ENCODE measurements around the gene SLC25A15. TPM values are rescaled to one million over a fixed set of nuclear protein-coding genes. Genes with fewer than 3 reads are reported as not detected.
A peak's percentile ranks its signal among the peaks of the same experiment; 100 is the strongest.

SLC25A15 gene
- total RNA-seq, 2 donors from 2014 or later, result 7.4 to 32.8 TPM

GRCh38 chr13:40800559-40800958, 11.1 kb downstream of the SLC25A15 start:
- Histone ChIP-seq H3K27me3 (replicated peaks; ENCODE audit: insufficient read depth) (no peaks in the 10 kb centered on the region), H3K27ac (no peak overlapping the region), H3K4me3 (no peak overlapping the region), H3K9me3 (no peaks in the 10 kb centered on the region), H3K36me3 (peaks cover 0 to 2% of the 10 kb centered on the region in 2 donors), H3K4me1 (replicated peaks) (no peaks in the 10 kb centered on the region)
- 74% methylated on average over 5 of the region's 5 CpGs for WGBS
- DNase-seq (ENCODE audit: low spot score), result no peak
- TF ChIP-seq CTCF (IDR thresholded peaks at IDR 0.05), result no peak
- no peak for TF ChIP-seq POLR2AphosphoS5 (IDR thresholded peaks at IDR 0.05)
- no peak for TF ChIP-seq POLR2A (IDR thresholded peaks at IDR 0.05)
- intact Hi-C loops (cut with DNase I), result no loop called here

DNA sequence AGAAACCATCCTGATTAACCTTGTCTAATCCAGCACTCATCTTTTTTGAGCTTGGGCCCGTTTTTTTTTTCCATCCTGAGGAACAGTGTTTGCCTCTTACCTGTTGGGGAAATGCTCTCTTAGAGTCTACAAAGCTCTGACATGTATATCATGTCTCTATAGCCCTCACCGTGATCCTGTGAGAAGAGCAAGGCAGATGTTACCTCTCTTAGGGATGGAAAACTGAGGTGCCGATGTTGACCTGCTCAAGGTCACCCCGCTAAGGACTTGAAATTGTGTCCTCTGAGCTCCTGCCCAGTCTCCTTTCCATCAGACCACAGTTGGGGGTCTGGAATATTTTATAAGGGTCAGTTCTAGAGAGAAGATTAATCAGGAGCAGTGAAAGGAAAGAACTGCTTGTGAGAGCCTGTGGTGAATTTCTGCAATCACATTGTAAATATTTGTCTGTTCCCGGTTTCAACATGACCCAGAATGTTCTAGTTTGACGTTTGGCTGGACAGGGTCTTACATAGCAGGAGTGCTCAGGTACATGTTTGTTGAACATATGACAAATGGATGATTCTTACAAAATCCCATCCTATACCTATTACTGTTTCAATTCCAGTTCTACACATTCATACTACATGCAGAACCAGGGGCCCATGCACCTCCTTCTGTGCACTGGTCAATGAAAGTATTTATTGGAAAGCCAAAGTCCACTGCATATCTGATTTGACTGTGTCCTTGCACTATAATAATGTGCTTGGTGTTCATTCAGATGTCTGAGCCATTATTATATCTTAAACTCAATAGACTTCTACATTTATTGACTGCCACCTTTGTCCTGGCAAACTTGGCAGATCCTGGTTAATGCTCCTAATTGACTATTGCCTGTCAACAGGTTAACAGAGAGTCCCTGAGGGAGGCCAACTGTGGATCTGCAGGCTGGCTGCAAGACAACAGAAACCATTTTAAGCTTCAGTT, 12.1 kb downstream of the SLC25A15 start:
- no peaks in the 10 kb centered on the region for H3K27me3 ChIP-seq (replicated peaks; ENCODE audit: insufficient read depth)

GRCh38 chr13:40803316-40803715, 13.9 kb downstream of the SLC25A15 start:
- H3K36me3 ChIP-seq, result peaks cover 0 to 2% of the 10 kb centered on the region in 2 donors
- H3K27ac ChIP-seq, result no peak overlapping the region
- intact Hi-C loops (cut with DNase I), result no loop called here
- no peaks in the 10 kb centered on the region for H3K4me1 ChIP-seq (replicated peaks)
- DNase-seq (ENCODE audit: low spot score), result no peak
- WGBS, result 96% methylated on average over 5 of the region's 5 CpGs
- H3K9me3 ChIP-seq, result no peaks in the 10 kb centered on the region
- H3K27me3 ChIP-seq (replicated peaks; ENCODE audit: insufficient read depth), result no peaks in the 10 kb centered on the region
- H3K4me3 ChIP-seq, result no peak overlapping the region
- no peak for TF ChIP-seq POLR2AphosphoS5 (IDR thresholded peaks at IDR 0.05)
- TF ChIP-seq POLR2A (IDR thresholded peaks at IDR 0.05), result no peak
- TF ChIP-seq CTCF (IDR thresholded peaks at IDR 0.05), result no peak

More for the DNA sequence above, 12.1 kb downstream of the SLC25A15 start:
- Histone ChIP-seq H3K36me3 (peaks cover 0 to 2% of the 10 kb centered on the region in 2 donors), H3K9me3 (no peaks in the 10 kb centered on the region), H3K4me3 (no peak overlapping the region), H3K27ac (peak overlapping the region; percentile 4 to 48), H3K4me1 (replicated peaks) (no peaks in the 10 kb centered on the region)
- intact Hi-C loops (cut with DNase I), result no loop called here
- TF ChIP-seq POLR2A (IDR thresholded peaks at IDR 0.05) (no peak), CTCF (IDR thresholded peaks at IDR 0.05) (no peak), POLR2AphosphoS5 (IDR thresholded peaks at IDR 0.05) (peak; percentile 30)
- peak; percentile 29 for DNase-seq (ENCODE audit: low spot score)
- WGBS, result 70% methylated on average over 6 of the region's 6 CpGs

DNA sequence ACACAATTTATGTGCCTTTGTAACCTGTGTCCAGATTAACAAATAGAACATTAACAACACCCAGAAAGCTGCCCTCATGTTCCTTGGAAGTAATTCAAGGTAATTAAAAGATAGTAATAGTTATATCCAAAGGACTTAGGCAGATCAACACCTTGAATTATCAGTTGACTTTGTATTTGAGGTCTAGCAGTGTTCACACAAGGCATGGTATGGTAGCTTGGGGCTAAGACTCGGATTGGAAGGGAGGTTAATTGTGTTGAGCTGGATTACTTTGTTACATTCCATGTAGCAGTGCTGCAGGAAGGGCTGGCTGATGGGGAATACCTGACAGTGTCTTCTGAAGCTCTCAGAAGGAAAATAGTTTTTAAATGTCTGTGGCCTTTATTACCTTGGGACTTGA, 16.8 kb downstream of the SLC25A15 start:
- H3K9me3 ChIP-seq, result no peaks in the 10 kb centered on the region
- TF ChIP-seq POLR2AphosphoS5 (IDR thresholded peaks at IDR 0.05), result no peak
- TF ChIP-seq POLR2A (IDR thresholded peaks at IDR 0.05), result no peak
- no peak for TF ChIP-seq CTCF (IDR thresholded peaks at IDR 0.05)
- intact Hi-C loops (cut with DNase I), result no loop called here

More for the DNA sequence above, 16.8 kb downstream of the SLC25A15 start:
- Histone ChIP-seq H3K4me3 (no peak overlapping the region), H3K4me1 (replicated peaks) (no peaks in the 10 kb centered on the region), H3K27ac (no peak overlapping the region), H3K36me3 (no peaks in the 10 kb centered on the region), H3K27me3 (replicated peaks; ENCODE audit: insufficient read depth) (no peaks in the 10 kb centered on the region)
- DNase-seq (ENCODE audit: low spot score), result no peak
- WGBS, result 82% methylated on average over 1 of the region's 1 CpG

Measured in prostate gland (tissue), 2 donors.